ENCODE measurements around the gene RAB1B.
"Not testable (repeated sequence)": the region's sequence is repeated elsewhere in the genome, so short reads cannot be mapped to it uniquely, and the experiment has no call there.

RAB1B gene

DNA sequence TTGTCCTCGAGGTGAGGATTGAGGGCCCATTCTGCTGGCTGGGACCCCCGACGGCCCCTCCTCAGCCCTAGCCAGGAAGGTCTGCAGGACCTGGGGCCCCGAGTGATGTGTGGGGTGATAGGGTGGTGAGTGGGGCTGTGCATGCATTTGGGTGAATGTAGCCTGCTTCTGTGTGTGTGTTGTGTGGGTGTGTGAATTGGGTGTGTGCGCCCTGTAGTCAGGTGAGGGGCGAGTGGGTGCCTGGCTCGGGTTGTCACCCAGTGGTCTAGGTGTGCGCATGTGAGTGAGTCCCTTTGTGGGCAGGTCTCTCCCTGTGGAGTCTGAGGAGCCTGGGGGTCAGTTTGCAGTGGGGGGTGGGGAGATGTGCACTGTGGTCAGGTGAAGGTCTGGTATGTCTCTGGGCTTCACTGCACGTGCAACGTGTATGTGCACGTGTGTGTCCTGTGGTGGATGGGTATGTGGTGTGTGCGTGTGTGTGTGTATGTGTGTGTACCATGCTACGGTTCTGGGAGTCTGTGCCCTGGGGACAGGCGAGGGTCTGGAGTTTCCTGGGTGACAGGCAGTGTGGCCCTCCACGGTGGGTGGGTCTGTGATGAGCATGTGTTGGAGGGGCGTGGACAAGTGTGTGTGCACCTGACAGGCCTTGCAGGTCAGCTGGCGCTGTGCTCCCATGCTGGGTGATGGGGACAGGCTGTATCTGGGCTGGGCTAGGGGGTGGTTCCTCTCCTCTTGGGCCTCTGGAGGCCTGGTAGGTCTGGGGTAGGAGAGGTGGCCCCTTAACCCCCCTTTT lies 24.3 kb downstream of the RAB1B start:
- Mint-ChIP-seq H3K4me1 (peaks cover 30% of the 10 kb centered on the region), H3K27ac (no peak overlapping the region), H3K9me3 (no peaks in the 10 kb centered on the region), H3K4me3 (peak overlapping the region; percentile 3 to 50), H3K27me3 (peaks cover 49% of the 10 kb centered on the region)
- ATAC-seq, result no peak
- no peak for DNase-seq

DNA sequence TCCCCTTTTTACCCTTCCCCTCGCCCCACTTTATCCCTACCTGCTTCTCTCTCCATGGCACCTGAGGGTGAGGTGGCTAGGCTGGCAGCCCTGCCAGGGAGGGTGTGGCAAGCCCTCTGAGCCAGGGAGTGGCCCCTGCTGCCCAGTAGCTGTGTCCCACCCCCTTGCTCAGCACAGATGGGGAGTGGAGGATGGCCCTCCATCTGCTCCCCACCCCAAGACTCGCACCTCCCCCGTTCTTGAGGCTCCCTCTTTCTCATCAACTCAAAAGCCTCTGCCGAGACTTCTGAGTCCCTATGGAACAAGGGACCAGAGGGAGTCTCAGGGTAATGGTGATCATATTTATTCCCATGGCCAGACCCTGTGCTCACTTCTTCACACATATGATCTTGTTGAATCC lies 24.9 kb downstream of the RAB1B start:
- no peak overlapping the region for H3K27ac Mint-ChIP-seq
- ATAC-seq (no peak), DNase-seq (no peak)
- peak overlapping the region in 1 of 2 donors; percentile 29 for H3K4me3 Mint-ChIP-seq
- peaks cover 24% of the 10 kb centered on the region for H3K4me1 Mint-ChIP-seq
- peaks cover 49% of the 10 kb centered on the region for H3K27me3 Mint-ChIP-seq
- H3K9me3 Mint-ChIP-seq, result no peaks in the 10 kb centered on the region

DNA sequence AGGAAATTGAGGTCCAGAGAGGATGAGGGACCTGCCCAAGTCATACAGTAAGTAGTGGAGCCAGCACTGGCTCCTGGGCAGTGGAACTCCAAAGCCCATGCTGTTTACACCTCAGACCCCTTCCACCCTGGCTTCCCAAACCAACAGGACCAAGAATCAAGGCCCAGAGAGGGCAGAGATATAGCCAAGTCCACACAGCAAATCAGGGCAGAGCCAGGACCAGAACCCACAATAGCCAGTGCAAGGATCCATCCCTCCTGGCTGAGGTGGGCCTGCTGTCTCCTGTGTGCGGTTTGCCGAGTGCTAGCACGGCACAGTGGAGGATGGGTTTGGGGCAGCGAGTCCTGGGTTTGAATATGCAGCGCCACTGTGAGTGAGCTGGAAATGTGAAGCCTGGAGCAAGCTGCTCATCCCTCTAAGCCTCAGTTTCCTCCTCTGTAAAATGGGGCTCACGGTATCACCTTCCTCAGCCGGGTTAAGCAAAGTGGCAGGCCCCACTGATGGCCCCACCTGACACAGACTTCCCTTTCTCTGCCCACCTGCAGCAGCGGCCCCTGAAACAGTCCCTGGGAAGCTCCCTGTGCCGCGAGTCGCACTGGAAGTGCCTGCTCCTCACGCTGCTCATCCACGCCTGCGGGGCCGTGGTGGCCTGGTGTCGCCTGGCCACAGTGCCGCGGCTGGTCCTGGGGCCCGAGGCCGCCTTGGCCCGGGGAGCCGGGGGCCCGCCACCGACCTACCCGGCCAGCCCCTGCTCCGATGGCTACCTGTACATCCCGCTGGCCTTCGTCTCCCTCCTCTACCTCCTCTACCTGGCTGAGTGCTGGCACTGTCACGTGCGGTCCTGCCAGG lies 25.6 kb downstream of the RAB1B start:
- Mint-ChIP-seq H3K9me3 (no peaks in the 10 kb centered on the region), H3K4me1 (peaks cover 24% of the 10 kb centered on the region), H3K27ac (no peak overlapping the region), H3K4me3 (no peak overlapping the region), H3K27me3 (peaks cover 49% of the 10 kb centered on the region)
- no peak for ATAC-seq
- DNase-seq, result no peak

DNA sequence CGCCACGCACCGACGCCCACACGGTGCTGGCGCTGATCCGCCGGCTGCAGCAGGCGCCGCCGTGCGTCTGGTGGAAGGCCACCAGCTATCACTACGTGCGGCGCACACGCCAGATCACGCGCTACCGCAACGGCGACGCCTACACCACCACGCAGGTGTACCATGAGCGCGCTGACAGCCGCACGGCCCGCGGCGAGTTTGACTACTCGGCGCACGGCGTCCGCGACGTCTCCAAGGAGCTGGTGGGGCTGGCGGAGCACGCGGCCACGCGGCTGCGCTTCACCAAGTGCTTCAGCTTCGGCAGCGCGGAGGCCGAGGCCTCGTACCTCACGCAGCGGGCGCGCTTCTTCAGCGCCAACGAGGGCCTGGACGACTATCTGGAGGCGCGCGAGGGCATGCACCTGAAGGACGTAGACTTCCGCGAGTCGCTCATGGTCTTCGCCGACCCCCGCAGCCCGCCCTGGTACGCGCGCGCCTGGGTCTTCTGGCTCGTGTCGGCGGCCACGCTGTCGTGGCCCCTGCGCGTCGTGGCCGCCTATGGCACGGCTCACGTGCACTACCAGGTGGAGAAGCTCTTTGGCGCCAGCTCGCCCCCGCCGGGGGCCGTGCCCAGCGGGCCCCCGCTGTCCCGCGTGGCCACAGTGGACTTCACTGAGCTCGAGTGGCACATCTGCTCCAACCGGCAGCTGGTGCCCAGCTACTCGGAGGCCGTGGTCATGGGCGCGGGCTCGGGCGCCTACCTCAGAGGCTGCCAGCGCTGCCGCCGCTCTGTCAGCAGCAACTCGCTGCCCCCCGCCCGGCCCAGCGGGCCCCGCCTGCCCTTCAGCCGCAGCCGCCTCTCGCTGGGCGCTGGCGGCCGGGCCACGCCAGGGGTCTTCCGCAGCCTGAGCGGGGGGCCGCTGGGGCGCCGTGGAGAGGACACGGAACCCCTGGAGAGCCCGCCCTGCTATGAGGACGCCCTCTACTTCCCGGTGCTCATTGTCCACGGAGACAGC lies 26.5 kb downstream of the RAB1B start:
- Mint-ChIP-seq H3K4me3 (no peak overlapping the region), H3K27ac (no peak overlapping the region), H3K4me1 (peaks cover 17% of the 10 kb centered on the region), H3K9me3 (no peaks in the 10 kb centered on the region), H3K27me3 (peaks cover 49% of the 10 kb centered on the region)
- DNase-seq (no peak), ATAC-seq (peak; percentile 10)

DNA sequence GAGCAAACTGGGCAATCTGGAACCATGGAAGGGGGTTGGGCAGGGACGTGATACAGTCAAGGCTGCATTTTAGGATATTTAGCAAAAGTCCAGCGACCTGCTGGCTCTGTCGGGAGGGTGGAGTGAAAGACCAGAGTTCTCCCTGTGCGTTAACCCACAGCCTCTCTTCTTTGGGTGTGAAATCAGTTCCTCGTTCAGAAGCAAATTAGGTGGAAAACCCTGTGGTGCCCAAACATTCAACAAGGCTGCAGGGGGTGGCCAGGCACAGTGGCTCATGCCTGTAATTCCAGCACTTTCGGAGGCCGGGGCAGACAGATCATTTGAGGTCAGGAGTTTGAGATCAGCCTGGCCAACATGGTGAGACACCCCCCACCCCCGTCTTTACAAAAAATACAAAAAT lies 29.2 kb downstream of the RAB1B start:
- H3K27me3 Mint-ChIP-seq, result peaks cover 30% of the 10 kb centered on the region
- H3K27ac Mint-ChIP-seq, result no peak overlapping the region
- no peak for DNase-seq
- no peak overlapping the region for H3K4me3 Mint-ChIP-seq
- peaks cover 5% of the 10 kb centered on the region for H3K4me1 Mint-ChIP-seq
- ATAC-seq, result no peak
- no peaks in the 10 kb centered on the region for H3K9me3 Mint-ChIP-seq

DNA sequence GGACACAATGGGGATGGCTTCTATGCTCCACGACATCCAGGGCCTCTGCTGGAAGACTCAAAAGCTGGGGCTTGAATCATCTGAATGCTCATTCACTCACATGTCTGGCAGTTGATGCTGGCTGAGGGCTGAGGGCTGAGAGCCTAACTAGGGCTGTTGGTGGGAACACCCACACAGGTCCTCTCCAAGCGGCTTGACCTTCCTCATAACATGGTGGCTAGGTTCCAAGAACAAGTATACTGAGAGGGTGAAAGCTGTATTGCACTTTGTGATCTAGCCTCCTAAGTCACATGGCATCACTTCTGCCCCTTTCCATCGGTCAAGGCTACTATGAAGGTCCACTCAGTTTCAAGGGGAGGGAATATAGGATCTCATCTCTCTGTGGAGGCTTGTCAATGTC lies 30.7 kb downstream of the RAB1B start:
- Mint-ChIP-seq H3K9me3 (no peaks in the 10 kb centered on the region), H3K27ac (no peak overlapping the region), H3K4me3 (no peak overlapping the region), H3K27me3 (peaks cover 15% of the 10 kb centered on the region), H3K4me1 (no peaks in the 10 kb centered on the region)
- ATAC-seq (no peak), DNase-seq (no peak)

DNA sequence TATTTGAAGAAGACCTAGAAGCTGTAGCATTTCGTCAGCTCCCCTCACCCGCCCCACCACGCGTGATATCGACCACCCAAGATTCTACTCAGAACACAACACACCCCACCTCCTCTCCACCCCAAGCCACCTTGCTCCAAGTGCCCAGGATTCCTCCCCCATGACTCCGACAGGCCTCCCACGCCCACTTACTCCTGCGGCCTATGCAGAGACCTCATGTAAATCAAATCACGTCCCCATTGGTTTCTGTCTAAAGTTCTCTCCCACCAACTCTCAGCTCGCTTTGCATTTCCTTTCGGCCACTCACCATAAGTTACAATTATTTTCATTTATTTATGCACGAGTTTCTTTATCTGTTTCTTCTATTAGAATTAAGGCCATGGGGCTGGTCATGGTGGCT lies 34.2 kb downstream of the RAB1B start:
- Mint-ChIP-seq H3K27ac (peak overlapping the region in 1 of 2 donors; percentile 21), H3K9me3 (no peaks in the 10 kb centered on the region), H3K4me1 (no peaks in the 10 kb centered on the region), H3K27me3 (no peaks in the 10 kb centered on the region), H3K4me3 (no peak overlapping the region)
- DNase-seq (no peak), ATAC-seq (no peak)

DNA sequence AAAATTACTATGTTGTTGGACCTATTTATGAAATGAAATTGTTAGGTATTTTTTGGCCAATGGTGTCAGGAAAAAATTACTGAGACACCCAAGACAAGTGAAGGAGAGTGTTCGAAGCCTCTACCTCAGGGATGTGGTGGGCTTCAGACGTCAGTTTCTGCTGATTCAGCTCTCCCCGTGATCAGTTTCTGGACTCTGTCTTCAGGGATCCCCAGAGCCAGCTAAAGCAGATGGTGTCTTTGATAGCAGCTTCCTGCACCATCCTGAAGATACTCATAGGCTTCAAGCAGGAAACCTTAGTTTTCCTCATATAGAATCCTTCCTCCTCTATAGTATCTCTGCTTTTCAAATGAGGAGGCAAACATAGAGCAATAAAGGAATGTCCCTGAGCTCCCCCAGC lies 41.0 kb downstream of the RAB1B start:
- Mint-ChIP-seq H3K27ac (no peak overlapping the region), H3K27me3 (no peaks in the 10 kb centered on the region), H3K9me3 (no peaks in the 10 kb centered on the region), H3K4me3 (no peak overlapping the region), H3K4me1 (peaks cover 21% of the 10 kb centered on the region)
- DNase-seq (no peak), ATAC-seq (no peak)

GRCh38 chr11:66310324-66310723 lies 41.9 kb downstream of the RAB1B start:
- no peak for DNase-seq
- Mint-ChIP-seq H3K4me1 (peaks cover 29% of the 10 kb centered on the region), H3K27me3 (no peaks in the 10 kb centered on the region), H3K4me3 (no peak overlapping the region), H3K9me3 (no peaks in the 10 kb centered on the region), H3K27ac (no peak overlapping the region)
- no peak for ATAC-seq

DNA sequence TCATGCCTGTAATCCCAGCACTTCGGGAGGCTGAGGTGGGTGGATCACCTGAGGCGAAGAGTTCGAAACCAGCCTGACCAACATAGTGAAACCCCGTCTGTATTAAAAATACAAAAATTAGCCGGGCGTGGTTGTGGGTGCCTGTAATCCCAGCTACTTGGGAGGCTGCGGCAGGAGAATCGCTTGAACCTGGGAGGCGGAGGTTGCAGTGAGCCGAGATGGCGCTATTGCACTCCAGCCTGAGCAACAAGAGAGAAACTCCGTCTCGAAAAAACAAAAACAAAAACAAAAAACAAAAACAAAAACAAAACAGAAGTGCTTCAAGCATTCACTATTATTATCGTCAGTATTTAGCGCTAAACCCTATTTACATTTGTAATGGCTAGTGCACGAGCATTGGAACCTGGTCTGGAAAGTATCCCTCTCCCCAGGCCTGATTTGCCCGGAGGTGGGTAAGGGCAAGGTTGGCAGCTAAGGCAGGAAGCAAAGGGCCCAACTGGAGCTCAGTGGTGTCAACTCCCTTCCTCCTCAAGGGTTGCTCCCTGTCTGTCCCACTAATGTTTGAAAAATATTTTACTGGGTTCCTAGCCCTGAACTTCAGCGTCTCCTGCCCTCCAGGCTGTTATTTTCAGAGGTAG lies 42.5 kb downstream of the RAB1B start:
- peaks cover 35% of the 10 kb centered on the region for H3K4me1 Mint-ChIP-seq
- not testable (repeated sequence) for H3K27me3 Mint-ChIP-seq, H3K9me3 Mint-ChIP-seq, ATAC-seq, H3K4me3 Mint-ChIP-seq, H3K27ac Mint-ChIP-seq, DNase-seq

DNA sequence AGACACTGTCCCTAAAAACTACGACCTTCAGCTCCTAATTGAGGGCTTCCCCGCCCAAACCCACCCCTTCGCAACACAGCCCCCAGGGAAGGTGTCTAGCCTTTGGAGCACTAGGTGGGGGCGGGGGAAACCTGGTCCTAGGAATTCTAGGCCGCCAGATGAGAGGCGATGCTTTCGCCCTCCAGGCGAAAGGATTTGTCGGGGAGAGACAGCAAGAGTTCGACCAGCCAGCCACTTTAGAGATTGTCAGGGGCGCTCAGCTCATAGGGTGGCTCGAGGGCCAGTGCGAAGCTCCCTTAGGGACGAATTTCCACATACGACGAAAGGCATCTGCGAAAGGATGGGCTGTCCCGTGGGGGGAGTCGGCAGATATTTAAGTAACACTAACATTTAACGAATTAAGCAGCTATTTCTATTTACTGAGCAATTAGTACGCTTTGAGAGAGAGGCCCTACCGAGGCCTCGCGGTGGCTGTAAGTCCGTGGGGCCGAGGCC lies 43.1 kb downstream of the RAB1B start:
- no peak for ATAC-seq
- Mint-ChIP-seq H3K27ac (peak overlapping the region; percentile 96 to 99), H3K9me3 (no peaks in the 10 kb centered on the region), H3K4me3 (peak overlapping the region; percentile 91 to 95), H3K27me3 (no peaks in the 10 kb centered on the region), H3K4me1 (peaks cover 40% of the 10 kb centered on the region)
- DNase-seq, result no peak

GRCh38 chr11:66311965-66312548 lies 43.6 kb downstream of the RAB1B start:
- ATAC-seq (peak; percentile 77), DNase-seq (peak; percentile 99 to 100)
- peak overlapping the region; percentile 91 to 95 for H3K4me3 Mint-ChIP-seq
- H3K4me1 Mint-ChIP-seq, result peaks cover 41% of the 10 kb centered on the region
- H3K27ac Mint-ChIP-seq, result peak overlapping the region; percentile 98 to 99
- no peaks in the 10 kb centered on the region for H3K27me3 Mint-ChIP-seq
- no peaks in the 10 kb centered on the region for H3K9me3 Mint-ChIP-seq

DNA sequence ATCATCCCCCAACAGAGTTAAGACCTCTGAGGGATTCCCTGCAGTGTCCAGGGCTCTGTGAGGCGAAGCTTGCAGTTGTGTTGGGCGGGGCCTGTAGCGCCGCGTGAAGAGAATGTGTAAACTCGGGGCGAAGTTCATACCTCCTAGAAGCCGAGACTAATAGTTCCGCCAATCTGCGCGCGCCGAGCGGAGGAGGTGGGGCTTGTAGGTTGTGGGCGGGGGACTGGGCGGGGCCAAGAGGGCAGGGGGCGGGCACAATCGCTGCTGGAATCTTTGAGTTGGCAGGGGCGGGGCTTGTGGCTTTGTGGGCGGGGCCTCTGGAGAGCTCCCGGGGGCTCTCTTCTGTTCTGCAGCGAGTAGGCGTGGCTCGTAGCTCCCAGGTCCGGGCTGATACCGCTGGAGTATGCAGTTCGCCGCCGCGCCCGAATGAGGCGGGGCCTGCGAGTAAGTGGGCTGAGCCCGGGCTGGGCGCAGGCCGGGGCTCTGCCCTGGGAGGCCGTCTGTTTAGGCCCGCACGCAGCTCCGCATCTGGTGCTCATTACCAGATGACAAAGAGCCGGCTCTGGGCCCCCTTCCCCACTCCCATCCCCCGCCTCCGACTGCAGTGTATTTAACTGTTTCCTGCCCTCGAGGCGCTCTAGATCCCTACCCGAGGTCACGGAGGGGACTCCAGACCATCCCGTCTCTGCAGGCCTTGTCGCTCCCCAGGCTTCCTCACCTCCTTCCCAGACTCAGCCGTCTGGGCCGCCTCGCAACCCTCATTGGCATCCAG lies 44.3 kb downstream of the RAB1B start:
- peaks cover 48% of the 10 kb centered on the region for H3K4me1 Mint-ChIP-seq
- ATAC-seq, result peak; percentile 78
- no peaks in the 10 kb centered on the region for H3K9me3 Mint-ChIP-seq
- peak overlapping the region; percentile 91 to 95 for H3K4me3 Mint-ChIP-seq
- DNase-seq, result peak; percentile 99
- H3K27ac Mint-ChIP-seq, result peak overlapping the region; percentile 98 to 99
- H3K27me3 Mint-ChIP-seq, result no peaks in the 10 kb centered on the region
